CD4-positive, alpha-beta T cell (primary cell): Measurements from ENCODE around the gene ARHGEF11. TPM values are rescaled to one million over a fixed set of nuclear protein-coding genes. Genes with fewer than 3 reads are reported as not detected.

Experiments
- ATAC-seq: fragments of 200-7000 bp; cut with Tn5 transposase; one replicate; pipeline ENCODE4 v1.10.0; 2022; ENCODE audit warnings: mild to moderate bottlenecking; ENCODE audit not compliant: poor library complexity
- CTCF ChIA-PET: fragments of 350-600 bp; sonication (Branson Sonifier 250); formaldehyde crosslinking; loops from one replicate; lab custom pipeline; 2021; ENCODE audit warnings: antibody characterized with exemption, inconsistent platforms; lab: Charles Lee
- POLR2A ChIA-PET: fragments of 350-600 bp; sonication (Branson Sonifier 250); formaldehyde crosslinking; loops from one replicate; lab custom pipeline; 2021; ENCODE audit warnings: antibody characterized with exemption, inconsistent platforms; lab: Charles Lee
- DNase-seq, 14 experiments: peaks; one replicate each; pipeline ENCODE4 v3.0.0-alpha.2; 2013 to 2020; ENCODE audit warnings: mixed read lengths in 2 of 14
- H3K27ac ChIP-seq, 2 donors: one replicate each; pipeline versions ENCODE4 v1.5.1 to v1.7.0; 2013; ENCODE audit warnings: low read length in 2 of 2, low read depth in 1 of 2, mild to moderate bottlenecking in 1 of 2
- H3K27me3 ChIP-seq, 2 experiments: 1 replicate in 1 of 2; 2 replicates in 1 of 2; pipeline versions ENCODE4 v1.6.1 to v1.7.0; 2013; ENCODE audit warnings: low read length in 2 of 2, control low read depth in 1 of 2, mild to moderate bottlenecking in 1 of 2, moderate library complexity in 1 of 2; ENCODE audit not compliant: insufficient read depth in 2 of 2, control insufficient read depth in 1 of 2
- H3K36me3 ChIP-seq: one replicate; pipeline ENCODE4 v1.6.1; 2013; ENCODE audit warnings: low read length, control low read depth; ENCODE audit not compliant: insufficient read depth
- H3K4me1 ChIP-seq: one replicate; pipeline ENCODE4 v1.6.1; 2013; ENCODE audit warnings: low read length, control low read depth; ENCODE audit not compliant: insufficient read depth
- H3K4me3 ChIP-seq: one replicate; pipeline ENCODE4 v1.5.1; 2013; ENCODE audit warnings: mild to moderate bottlenecking, low read length, moderate library complexity
- H3K9me3 ChIP-seq, 2 experiments: 1 replicate in 1 of 2; 2 replicates in 1 of 2; pipeline versions ENCODE4 v1.6.1 to v1.7.0; 2013; ENCODE audit warnings: low read length in 2 of 2, mild to moderate bottlenecking in 2 of 2, control low read depth in 1 of 2, moderate library complexity in 1 of 2; ENCODE audit not compliant: control insufficient read depth in 1 of 2, insufficient read depth in 1 of 2
- H3K27ac Mint-ChIP-seq: one replicate; pipeline ENCODE4 v1.8.0; 2020; ENCODE audit warnings: mixed read lengths
- H3K27me3 Mint-ChIP-seq: one replicate; pipeline ENCODE4 v1.8.0; 2021; ENCODE audit warnings: mixed read lengths
- H3K36me3 Mint-ChIP-seq: one replicate; pipeline ENCODE4 v1.8.0; 2021; ENCODE audit warnings: low read depth, mixed read lengths
- H3K4me1 Mint-ChIP-seq: one replicate; pipeline ENCODE4 v1.8.0; 2021; ENCODE audit warnings: low read depth, mixed read lengths
- H3K4me3 Mint-ChIP-seq: one replicate; pipeline ENCODE4 v1.8.0; 2020; ENCODE audit warnings: mild to moderate bottlenecking, mixed read lengths
- H3K9me3 Mint-ChIP-seq: one replicate; pipeline ENCODE4 v1.8.0; 2020; ENCODE audit warnings: mixed read lengths
- intact Hi-C, 2 experiments: fragments of 100-400 bp; cut with DNase I in 1 of 2; cut with micrococcal nuclease in 1 of 2; formaldehyde crosslinking; loops; one replicate each; pipeline versions ENCODE4 v1.15.1 to v1.9.0; 2023 to 2025; cut with DNase I, micrococcal nuclease
- total RNA-seq, 174 experiments: library from RNA in 2 of 174; stranded (reverse) in 2 of 174; gene quantifications; one replicate each; pipeline ENCODE4 v1.2.3 and lab custom pipeline; 2021 to 2026
- TF ChIP-seq, protein P1 (sequence below): fragments of 200-600 bp; IDR thresholded peaks from one replicate; pipeline ENCODE4 v1.8.0; 2022; ENCODE audit warnings: antibody characterized with exemption, mild to moderate bottlenecking

ARHGEF11 gene
- total RNA-seq, 2 experiments from 2014 or later = 13.7 to 13.9 TPM

DNA sequence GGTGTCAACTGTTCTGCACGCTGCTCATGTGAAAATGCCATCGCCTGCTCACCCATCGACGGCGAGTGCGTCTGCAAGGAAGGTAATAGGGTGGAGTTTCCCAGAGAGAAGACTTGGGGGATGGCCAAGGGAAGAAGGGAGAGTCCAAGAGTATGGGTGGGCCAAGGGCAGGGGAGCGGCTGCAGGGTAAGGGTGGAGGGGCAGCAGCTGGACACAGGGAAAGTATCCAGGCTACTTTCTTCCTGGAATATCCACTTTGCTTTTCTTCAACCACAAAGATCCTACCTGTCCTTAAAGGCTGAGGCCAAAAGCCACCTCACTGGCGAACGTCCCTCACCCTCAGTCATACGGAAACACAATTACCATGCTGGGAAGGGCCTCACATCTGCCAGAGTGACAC lies 136.6 kb downstream of the ARHGEF11 start:
- ChIA-PET POLR2A (no interaction called here), CTCF (interaction anchor here (2.1 kb wide), 1 partner anchor 10 kb away, joined by 6 read pairs; no protein-coding TSS in a partner anchor)
- Histone ChIP-seq H3K9me3 (peaks cover 0 to 18% of the 10 kb centered on the region in 2 experiments), H3K4me3 (no peak overlapping the region), H3K27ac (no peak overlapping the region), H3K36me3 (no peaks in the 10 kb centered on the region), H3K4me1 (no peaks in the 10 kb centered on the region), H3K27me3 (peaks cover 0 to 5% of the 10 kb centered on the region in 2 experiments)
- Mint-ChIP-seq H3K27me3 (peaks cover 18% of the 10 kb centered on the region), H3K4me1 (no peaks in the 10 kb centered on the region), H3K27ac (no peak overlapping the region), H3K9me3 (no peaks in the 10 kb centered on the region), H3K4me3 (no peak overlapping the region), H3K36me3 (no peaks in the 10 kb centered on the region)
- intact Hi-C loops = no loop called here
- no peak for ATAC-seq
- TF ChIP-seq, protein P1, sequence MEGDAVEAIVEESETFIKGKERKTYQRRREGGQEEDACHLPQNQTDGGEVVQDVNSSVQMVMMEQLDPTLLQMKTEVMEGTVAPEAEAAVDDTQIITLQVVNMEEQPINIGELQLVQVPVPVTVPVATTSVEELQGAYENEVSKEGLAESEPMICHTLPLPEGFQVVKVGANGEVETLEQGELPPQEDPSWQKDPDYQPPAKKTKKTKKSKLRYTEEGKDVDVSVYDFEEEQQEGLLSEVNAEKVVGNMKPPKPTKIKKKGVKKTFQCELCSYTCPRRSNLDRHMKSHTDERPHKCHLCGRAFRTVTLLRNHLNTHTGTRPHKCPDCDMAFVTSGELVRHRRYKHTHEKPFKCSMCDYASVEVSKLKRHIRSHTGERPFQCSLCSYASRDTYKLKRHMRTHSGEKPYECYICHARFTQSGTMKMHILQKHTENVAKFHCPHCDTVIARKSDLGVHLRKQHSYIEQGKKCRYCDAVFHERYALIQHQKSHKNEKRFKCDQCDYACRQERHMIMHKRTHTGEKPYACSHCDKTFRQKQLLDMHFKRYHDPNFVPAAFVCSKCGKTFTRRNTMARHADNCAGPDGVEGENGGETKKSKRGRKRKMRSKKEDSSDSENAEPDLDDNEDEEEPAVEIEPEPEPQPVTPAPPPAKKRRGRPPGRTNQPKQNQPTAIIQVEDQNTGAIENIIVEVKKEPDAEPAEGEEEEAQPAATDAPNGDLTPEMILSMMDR = no peak
- no peak for DNase-seq

- no peak overlapping the region for H3K4me3 ChIP-seq
- ATAC-seq = no peak
- intact Hi-C loops = no loop called here
- H3K9me3 ChIP-seq = peaks cover 0 to 18% of the 10 kb centered on the region in 2 experiments
- no peak for DNase-seq
- H3K4me1 ChIP-seq = no peaks in the 10 kb centered on the region
- H3K27me3 ChIP-seq = peaks cover 0 to 5% of the 10 kb centered on the region in 2 experiments
- no peaks in the 10 kb centered on the region for H3K36me3 ChIP-seq
- no peak overlapping the region for H3K27ac Mint-ChIP-seq
- H3K4me1 Mint-ChIP-seq = no peaks in the 10 kb centered on the region
- ChIA-PET POLR2A (no interaction called here), CTCF (no interaction called here)
- peaks cover 17% of the 10 kb centered on the region for H3K27me3 Mint-ChIP-seq
- no peak overlapping the region for H3K27ac ChIP-seq
- no peak overlapping the region for H3K4me3 Mint-ChIP-seq
- H3K36me3 Mint-ChIP-seq = no peaks in the 10 kb centered on the region
- TF ChIP-seq, protein P1 = no peak
- no peaks in the 10 kb centered on the region for H3K9me3 Mint-ChIP-seq
Measured at GRCh38 chr1:156908541-156908940, 137.0 kb downstream of the ARHGEF11 start.

GRCh38 chr1:156906206-156906906 lies 139.2 kb downstream of the ARHGEF11 start:
- TF ChIP-seq, protein P1 = no peak
- CTCF ChIA-PET = no interaction called here
- no peaks in the 10 kb centered on the region for H3K36me3 Mint-ChIP-seq
- Histone ChIP-seq H3K27ac (no peak overlapping the region), H3K36me3 (no peaks in the 10 kb centered on the region), H3K4me1 (no peaks in the 10 kb centered on the region), H3K27me3 (peaks cover 0 to 5% of the 10 kb centered on the region in 2 experiments), H3K9me3 (peaks cover 0 to 18% of the 10 kb centered on the region in 2 experiments), H3K4me3 (no peak overlapping the region)
- no peaks in the 10 kb centered on the region for H3K4me1 Mint-ChIP-seq
- H3K4me3 Mint-ChIP-seq = no peak overlapping the region
- ATAC-seq (no peak), DNase-seq (no peak)
- H3K27ac Mint-ChIP-seq = no peak overlapping the region
- intact Hi-C loops = no loop called here
- H3K9me3 Mint-ChIP-seq = no peaks in the 10 kb centered on the region
- H3K27me3 Mint-ChIP-seq = peaks cover 8% of the 10 kb centered on the region
- POLR2A ChIA-PET = no interaction called here
